GM18861 (cell line): ENCODE measurements around the gene ABCB11.

ENCODE experiments used
- ATAC-seq: cut with Tn5 transposase; IDR thresholded peaks from one replicate; pipeline ENCODE4 v1.9.1; 2021; ENCODE audit not compliant: unreplicated experiment

Gene ABCB11

DNA sequence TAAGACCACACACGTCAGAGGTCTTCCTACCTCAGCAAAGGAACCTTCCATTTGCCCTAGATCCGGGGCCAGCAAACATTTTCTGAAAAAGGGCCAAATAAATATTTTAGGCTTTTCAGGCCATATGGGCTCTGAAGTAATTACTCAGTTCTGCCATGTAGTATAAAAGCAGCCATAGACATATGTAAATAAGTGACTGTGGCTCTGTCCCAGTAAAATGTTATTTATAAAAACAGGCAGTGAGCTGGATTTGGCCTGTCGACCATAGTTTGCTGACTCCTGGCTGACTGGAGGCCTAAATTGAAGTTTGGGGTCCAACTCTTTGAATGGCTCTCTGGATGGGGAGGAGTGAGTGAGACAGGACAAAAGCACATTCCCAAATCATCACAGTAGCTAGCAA is 49.5 kb downstream of the ABCB11 start:
- ATAC-seq: no peak

GRCh38 chr2:168978461-168978861 is 52.7 kb downstream of the ABCB11 start:
- no peak for ATAC-seq

DNA sequence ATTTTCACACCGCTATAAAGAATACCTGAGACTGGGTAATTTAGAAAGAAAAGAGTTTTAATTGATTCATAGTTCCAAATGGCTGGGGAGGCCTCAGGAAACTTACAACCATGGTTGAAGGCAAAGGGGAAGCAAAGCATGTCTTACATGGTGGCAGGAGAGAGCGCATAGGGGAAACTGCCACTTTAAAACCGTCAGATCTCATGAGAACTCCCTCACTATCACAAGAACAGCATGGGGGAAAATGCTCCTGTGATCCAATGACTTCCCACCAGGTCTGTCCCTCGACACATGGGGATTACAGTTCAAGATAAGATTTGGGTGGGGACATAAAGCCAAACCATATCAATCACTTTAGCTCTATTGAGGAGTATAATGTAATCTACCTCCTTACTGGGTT is 53.5 kb downstream of the ABCB11 start:
- no peak for ATAC-seq

- no peak for ATAC-seq
These were observed 55.0 kb downstream of the ABCB11 start for GRCh38 chr2:168976034-168976654.

DNA sequence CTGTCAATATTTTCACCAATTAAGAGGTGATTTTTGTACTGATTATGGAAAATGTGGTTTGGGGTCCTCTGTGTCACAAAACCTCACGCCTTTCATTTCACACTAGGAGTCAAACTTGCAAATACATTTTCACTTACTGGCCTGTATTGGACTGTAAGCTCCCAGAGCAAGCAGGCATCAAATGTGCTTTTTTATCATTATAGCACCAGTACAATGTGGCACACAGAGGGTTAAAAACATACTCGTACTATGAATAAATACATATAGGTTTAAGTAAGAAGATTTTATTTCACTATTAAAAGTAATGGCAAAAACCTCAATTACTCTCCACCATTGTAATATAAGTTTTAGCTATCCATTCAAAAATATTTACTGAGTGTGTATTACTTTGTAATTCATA is 56.7 kb downstream of the ABCB11 start:
- no peak for ATAC-seq

DNA sequence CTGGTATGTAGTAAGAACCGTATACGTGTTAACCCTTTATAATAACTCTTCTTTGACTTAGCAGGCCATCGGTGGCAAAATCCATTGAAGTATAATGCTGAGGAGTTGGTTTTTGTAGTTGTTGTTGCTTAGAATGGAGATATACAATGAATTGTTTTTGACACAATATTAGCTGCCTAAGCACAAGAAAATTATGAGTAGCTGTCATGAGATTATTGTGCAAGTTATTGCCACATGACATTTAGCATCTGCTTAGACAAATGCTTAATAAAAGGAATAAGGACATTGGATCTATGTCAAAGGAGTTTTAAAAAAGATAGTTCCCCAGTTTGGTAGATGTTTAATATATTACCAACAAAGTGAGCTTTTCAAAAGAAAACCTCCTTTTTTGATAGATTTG is 59.9 kb downstream of the ABCB11 start:
- no peak for ATAC-seq

DNA sequence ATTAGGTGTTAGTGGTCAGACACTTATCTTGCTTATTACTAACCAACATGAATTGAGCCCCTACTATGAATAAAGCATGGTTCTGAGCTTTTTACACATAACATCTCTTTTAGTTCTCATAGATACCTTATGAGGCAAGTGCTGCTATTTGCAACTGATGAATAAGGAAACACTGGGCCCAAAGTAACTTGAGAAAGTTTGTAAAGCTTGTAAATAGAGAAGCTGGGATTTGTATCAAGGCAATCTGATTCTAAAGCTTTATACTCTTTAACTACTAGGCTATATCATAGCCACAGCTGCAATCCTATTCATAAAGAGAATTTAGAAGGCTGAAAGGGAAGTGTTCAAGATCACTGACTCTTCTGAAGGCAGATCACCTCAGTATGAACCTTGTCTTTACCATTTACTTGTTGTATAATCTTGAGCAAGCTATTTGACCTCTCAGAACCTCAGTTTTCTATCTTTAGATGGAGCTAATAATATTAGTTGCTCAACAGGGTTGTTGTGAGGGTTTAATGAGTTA is 60.4 kb downstream of the ABCB11 start:
- ATAC-seq: no peak

DNA sequence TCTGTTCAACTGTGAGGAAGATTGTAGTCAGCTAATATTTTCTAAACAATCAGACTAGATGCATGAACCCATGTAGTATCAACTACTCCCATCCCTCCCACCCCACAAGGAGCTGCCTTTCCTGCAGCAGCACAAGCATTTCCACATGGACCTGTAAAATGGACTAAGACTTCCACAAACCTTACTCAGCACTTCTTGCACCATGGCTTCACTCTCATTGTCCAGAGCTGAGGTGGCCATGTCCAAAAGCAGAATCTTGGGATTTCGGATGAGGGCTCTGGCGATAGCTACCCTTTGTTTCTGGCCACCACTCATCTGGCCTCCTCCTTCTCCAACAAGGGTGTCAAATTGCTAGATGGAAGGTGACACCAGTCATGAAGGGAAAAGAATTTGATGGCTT is 61.3 kb downstream of the ABCB11 start:
- no peak for ATAC-seq

DNA sequence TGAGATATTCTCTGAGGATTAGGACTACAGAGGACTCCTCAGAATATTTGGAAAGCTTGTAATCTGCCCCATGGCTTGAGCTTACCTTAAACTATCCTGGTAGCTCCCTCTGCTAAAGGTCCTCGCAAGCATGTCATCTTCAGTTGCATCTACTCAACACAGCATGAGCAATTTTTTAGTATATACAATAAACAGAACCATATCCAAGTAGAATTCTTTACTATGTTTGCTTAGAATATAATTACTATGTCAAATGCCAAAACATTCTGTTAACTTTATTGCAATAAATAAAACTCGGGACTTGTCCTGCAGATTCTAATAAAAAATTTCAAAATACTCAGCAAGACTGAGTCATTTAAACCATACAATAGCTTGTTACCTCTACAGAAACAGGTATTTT is 62.8 kb downstream of the ABCB11 start:
- no peak for ATAC-seq

GRCh38 chr2:168964251-168964807 is 66.8 kb downstream of the ABCB11 start:
- no peak for ATAC-seq

DNA sequence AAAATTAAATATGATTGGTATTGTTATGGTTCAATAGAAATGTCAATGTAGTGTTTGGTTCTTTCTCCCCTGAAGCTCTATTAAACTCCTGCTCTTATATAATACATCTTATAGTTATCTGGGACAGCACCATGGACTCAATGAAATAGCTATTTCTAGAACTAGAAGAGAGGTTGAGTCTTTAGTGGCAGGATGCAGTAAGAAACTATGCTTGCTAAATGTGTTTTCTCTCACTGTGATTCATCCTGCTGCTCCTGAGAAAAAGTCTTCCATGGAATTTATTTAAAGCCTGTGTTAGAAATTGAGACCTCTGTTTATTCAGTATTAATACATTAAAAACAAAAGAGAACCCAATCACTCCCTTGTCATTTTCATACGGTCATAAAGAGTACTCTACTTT is 68.5 kb downstream of the ABCB11 start:
- no peak for ATAC-seq

DNA sequence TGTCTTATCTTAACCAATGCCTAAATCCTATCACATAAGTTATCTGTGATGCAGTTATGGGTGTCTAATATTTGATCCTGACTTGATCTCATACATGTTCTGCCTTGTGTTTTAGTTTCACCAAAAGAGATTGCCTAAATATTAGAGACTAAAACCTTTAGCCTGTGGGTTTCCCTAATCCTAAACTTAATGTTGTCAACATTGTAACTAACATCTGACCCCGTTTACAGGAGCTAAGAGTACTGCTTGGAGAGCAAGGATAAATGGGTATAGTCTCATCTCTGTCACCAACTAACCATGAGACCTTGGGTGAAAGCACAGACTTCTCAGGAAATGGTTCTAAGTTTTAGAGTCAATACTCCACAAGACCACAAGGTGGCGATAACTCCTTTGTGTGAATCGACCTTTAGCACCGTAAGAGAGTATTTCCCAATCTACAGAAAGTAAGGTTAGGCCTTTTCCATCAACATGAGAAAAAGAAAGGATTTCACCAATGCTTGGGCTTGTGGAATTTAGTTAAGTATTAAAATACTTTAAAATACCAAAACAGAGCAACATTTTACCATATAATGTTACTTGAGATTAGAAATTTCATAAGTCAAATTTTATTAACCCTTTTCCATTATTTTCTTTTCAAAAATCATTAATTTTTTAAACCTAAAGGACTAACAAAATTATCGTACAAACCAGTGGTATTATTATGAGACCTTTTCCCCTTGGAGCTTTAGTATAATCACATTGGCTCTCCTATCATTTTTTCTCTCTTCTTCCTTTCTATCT is 69.5 kb downstream of the ABCB11 start:
- peak; percentile 82 for ATAC-seq

DNA sequence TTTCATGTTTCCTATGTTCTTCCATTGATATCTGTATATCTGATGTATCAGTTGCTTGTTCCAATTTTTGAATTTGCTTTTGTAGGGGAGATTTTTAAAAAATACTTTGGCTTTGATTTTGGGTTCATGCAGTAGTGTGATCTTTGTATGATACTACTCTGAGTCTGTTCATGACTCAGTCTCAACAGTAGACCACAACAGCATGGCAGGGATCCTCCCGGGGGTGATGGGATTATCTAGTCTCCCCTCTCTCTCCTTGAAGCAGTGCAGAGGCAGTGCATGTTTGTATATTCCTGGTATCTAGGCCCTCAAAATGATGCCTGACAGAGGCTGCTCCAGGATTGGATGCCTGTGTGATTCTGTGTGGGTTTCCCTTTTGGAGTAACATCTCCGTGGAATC is 74.7 kb downstream of the ABCB11 start:
- no peak for ATAC-seq

GRCh38 chr2:168955321-168955720 is 75.8 kb downstream of the ABCB11 start:
- no peak for ATAC-seq

DNA sequence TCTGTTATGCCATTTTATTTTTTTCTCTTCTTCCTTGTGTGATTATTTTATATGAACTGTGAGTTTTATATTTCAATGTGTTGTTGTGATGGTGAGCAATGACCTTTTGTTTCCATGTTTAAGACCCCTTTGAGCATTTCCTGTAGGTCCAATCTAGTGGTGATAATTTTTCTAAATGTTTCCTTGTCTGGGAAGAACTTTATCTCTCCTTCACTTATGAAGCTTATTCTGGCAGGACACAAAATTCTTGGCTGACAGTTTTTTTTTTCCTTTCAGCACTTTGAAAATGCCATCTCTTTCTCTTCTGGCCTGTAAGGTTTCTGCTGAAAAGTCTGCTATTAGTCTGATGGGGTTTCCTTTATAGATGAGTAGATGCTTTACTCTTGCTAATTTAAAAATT is 76.9 kb downstream of the ABCB11 start:
- ATAC-seq: no peak

GRCh38 chr2:168952424-168952823 is 78.7 kb downstream of the ABCB11 start:
- no peak for ATAC-seq

DNA sequence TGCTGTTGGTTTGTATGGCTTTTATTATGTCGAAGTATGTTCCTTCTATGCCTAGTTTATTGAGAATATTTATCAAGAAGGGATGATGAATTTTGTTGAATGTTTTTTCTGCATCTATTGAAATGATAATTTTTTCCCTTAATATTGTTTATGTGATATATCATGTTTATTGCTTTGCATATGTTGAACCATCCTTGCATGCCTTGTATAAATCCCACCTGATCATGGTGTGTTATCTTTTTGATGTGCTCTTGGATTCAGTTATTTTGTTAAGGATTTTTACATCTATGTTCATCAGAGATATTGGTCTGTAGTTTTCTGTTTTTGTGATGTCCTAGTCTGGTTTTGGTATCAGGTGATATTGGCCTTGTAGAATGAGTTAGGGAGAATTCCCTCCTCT is 79.3 kb downstream of the ABCB11 start:
- ATAC-seq: no peak

DNA sequence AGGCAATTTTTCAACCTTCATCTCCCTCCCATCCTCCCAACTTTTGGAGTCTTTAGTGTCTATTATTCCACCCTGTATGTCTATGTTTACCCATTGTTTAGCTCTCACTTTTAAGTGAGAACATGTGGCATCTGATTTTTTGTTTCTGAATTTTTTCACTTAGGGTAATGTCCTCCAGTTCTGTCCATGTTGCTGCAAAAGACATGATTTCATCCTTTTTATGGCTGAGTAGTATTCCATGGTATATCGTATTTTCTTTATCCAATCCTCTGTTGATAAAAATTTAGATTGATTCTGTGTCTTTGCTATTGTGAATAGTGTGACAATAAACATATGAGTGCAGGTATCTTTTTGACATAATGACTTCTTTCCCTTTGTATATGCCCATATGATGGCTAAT is 81.8 kb downstream of the ABCB11 start:
- no peak for ATAC-seq

DNA sequence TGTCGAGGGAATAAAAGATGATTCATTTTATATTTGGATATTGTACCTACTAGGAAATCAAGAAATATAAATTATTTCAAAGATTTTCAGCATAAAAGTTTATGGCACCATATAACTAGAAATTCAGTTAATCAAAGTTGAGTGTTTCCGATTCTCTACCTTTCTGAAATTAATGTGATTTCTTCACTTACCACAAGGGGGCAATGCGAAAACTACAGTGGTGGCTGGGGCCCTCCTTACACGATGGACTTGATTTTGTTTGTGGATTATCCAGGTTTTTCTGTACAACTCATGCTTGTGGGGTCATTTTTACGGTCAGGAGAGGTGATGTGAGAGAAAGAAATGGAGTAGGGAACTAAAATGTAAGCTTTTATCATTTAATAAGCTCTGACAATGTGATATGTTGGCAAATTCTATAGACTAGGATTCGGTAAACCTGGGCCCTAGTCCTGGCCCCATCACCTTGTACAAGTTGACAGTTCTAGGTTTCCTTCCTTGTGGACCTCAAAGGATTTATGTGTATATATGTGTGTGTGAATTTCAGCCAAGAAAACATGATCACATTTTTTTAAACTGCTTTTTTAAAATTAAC is 82.4 kb downstream of the ABCB11 start:
- peak; percentile 52 for ATAC-seq

DNA sequence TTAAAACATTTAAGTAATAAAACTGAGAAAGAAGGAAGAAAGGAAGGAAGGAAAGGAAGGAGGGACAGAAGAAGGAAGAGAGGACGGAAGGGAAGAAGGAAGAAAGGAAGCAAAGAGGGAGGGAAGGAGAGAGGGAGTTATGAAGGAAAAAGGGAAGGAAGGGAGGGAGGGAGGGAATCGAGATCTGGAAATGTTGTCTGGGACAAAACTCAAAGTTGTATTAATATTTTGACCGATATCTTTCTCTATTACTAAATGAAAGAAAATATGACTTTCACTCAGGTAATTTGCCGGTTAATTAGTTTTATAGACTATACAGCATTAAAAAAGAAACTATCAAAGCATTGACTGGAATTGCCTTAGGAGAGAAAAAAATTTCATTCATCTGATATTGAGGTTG is 85.6 kb downstream of the ABCB11 start:
- no peak for ATAC-seq

- ATAC-seq: no peak
These were observed 87.1 kb downstream of the ABCB11 start for GRCh38 chr2:168944065-168944464.

- no peak for ATAC-seq
These were observed 89.8 kb downstream of the ABCB11 start for GRCh38 chr2:168941297-168941696.
